DOHH2 (cell line): ENCODE data around the gene ADGRG6.

Experiments used
- EZH2phosphoT487 ChIP-seq: fragments of 200-600 bp; sonication (generic); IDR thresholded peaks from 2 replicates; pipeline ENCODE4 v1.6.1; 2017; ENCODE audit warnings: borderline replicate concordance, mild to moderate bottlenecking, antibody characterized with exemption, low read length, moderate library complexity, mixed read lengths
- TF ChIP-seq, protein P1 (sequence below): fragments of 200-600 bp; sonication (generic); IDR thresholded peaks from one replicate; pipeline ENCODE4 v1.5.1; 2014; ENCODE audit warnings: antibody characterized with exemption, mild to moderate bottlenecking, low read depth, low read length; ENCODE audit not compliant: poor library complexity, severe bottlenecking

DNA sequence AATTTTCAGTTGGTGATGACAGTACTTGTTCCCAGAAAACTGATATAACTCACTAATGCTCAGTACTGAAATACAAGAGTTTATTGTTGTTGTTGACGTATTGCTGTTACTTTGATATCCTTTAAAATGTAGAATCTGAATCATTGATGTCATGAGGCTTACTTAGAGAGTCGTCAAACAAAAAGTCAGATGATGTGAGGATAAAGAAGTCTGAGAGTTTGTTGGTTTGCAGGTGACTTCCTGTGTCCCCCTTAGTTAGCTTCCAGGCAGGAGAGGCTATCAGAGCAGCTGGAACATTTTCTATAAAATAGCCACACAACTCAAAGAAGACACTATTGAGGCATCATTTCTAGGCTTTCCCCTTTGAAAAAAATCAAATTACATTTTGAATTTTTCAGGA, 97.9 kb downstream of the ADGRG6 start:
- TF ChIP-seq EZH2phosphoT487, result no peak
- TF ChIP-seq, protein P1, sequence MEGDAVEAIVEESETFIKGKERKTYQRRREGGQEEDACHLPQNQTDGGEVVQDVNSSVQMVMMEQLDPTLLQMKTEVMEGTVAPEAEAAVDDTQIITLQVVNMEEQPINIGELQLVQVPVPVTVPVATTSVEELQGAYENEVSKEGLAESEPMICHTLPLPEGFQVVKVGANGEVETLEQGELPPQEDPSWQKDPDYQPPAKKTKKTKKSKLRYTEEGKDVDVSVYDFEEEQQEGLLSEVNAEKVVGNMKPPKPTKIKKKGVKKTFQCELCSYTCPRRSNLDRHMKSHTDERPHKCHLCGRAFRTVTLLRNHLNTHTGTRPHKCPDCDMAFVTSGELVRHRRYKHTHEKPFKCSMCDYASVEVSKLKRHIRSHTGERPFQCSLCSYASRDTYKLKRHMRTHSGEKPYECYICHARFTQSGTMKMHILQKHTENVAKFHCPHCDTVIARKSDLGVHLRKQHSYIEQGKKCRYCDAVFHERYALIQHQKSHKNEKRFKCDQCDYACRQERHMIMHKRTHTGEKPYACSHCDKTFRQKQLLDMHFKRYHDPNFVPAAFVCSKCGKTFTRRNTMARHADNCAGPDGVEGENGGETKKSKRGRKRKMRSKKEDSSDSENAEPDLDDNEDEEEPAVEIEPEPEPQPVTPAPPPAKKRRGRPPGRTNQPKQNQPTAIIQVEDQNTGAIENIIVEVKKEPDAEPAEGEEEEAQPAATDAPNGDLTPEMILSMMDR, result no peak
